Measurements from ENCODE around the gene CACNA1E.

Gene CACNA1E

GRCh38 chr1:181551754-181552153 is 68.4 kb downstream of the CACNA1E start:
- no peak for TF ChIP-seq CTCF (conservative IDR thresholded peaks at IDR 0.05; ENCODE audit: low read depth)
- no peak for DNase-seq (ENCODE audit: low spot score)
- CTCF ChIA-PET: interaction anchor here (0.6 to 1.0 kb wide), 2 partner anchors 22 to 36 kb away, joined by 3 to 4 read pairs; no protein-coding TSS in a partner anchor
- POLR2A ChIA-PET (ENCODE audit: low non-redundant PET): no interaction called here
- H3K27ac ChIP-seq: no peak overlapping the region

- ChIA-PET CTCF (interaction anchor here (0.6 kb wide), 1 partner anchor 10 kb away, joined by 5 read pairs; no protein-coding TSS in a partner anchor), POLR2A (ENCODE audit: low non-redundant PET) (no interaction called here)
- H3K27ac ChIP-seq: no peak overlapping the region
- DNase-seq (ENCODE audit: low spot score): no peak
- TF ChIP-seq CTCF (conservative IDR thresholded peaks at IDR 0.05; ENCODE audit: low read depth): no peak
Observed at GRCh38 chr1:181554465-181554864, 71.1 kb downstream of the CACNA1E start.

- no peak for TF ChIP-seq CTCF (conservative IDR thresholded peaks at IDR 0.05; ENCODE audit: low read depth)
- DNase-seq (ENCODE audit: low spot score): no peak
- H3K27ac ChIP-seq: no peak overlapping the region
- ChIA-PET CTCF (no interaction called here), POLR2A (ENCODE audit: low non-redundant PET) (no interaction called here)
Observed at GRCh38 chr1:181556631-181557030, 73.3 kb downstream of the CACNA1E start.

GRCh38 chr1:181557313-181557712 is 74.0 kb downstream of the CACNA1E start:
- no peak for DNase-seq (ENCODE audit: low spot score)
- TF ChIP-seq CTCF (conservative IDR thresholded peaks at IDR 0.05; ENCODE audit: low read depth): no peak
- ChIA-PET CTCF (interaction anchor here (1.6 kb wide), 1 partner anchor 78 kb away, joined by 4 read pairs; no protein-coding TSS in a partner anchor), POLR2A (ENCODE audit: low non-redundant PET) (no interaction called here)
- no peak overlapping the region for H3K27ac ChIP-seq

- POLR2A ChIA-PET (ENCODE audit: low non-redundant PET): no interaction called here
- TF ChIP-seq CTCF (conservative IDR thresholded peaks at IDR 0.05; ENCODE audit: low read depth): no peak
- CTCF ChIA-PET: interaction anchor here (1.6 kb wide), 1 partner anchor 80 kb away, joined by 4 read pairs; no protein-coding TSS in a partner anchor
- no peak for DNase-seq (ENCODE audit: low spot score)
- H3K27ac ChIP-seq: no peak overlapping the region
Observed at GRCh38 chr1:181558416-181558815, 75.1 kb downstream of the CACNA1E start.

- TF ChIP-seq CTCF (conservative IDR thresholded peaks at IDR 0.05; ENCODE audit: low read depth): no peak
- ChIA-PET POLR2A (ENCODE audit: low non-redundant PET) (no interaction called here), CTCF (interaction anchor here (1.6 kb wide), 1 partner anchor 80 kb away, joined by 4 read pairs; no protein-coding TSS in a partner anchor)
- no peak for DNase-seq (ENCODE audit: low spot score)
- no peak overlapping the region for H3K27ac ChIP-seq
Observed at GRCh38 chr1:181559142-181559541, 75.8 kb downstream of the CACNA1E start.
